ENCODE results near the gene MOB1B. TPM values are rescaled to one million over a fixed set of nuclear protein-coding genes. Genes with fewer than 3 reads are reported as not detected.

Gene MOB1B
- total and polyA plus RNA-seq, 2 of the 13 experiments (the other 11 are each of a cell fraction or from before 2014, with no cell fraction given) = 3.9 to 4.0 TPM

- ChIA-PET CTCF (ENCODE audit: low intra/inter-chr PET ratio, low total read pairs) (no interaction called here), POLR2A (interaction anchor here (0.7 kb wide), 1 partner anchor 14 kb away, joined by 3 read pairs; the partner anchor contains the start of gene MOB1B)
- DNase-seq (ENCODE audit: low spot score) = no peak
- no peaks in the 10 kb centered on the region; a peak in 1 of 5 replicates for H3K27me3 ChIP-seq (ENCODE audit: control insufficient read depth in 1 of 2, insufficient read depth in 2 of 2, low read length in 2 of 2)
- no peaks in the 10 kb centered on the region; the same call in 1 of the 2 replicates for H3K9me3 ChIP-seq (ENCODE audit: low read length)
- ATAC-seq = no peak
- 94% methylated on average over 7 of the region's 8 CpGs for WGBS (ENCODE audit: low lambda C conversion rate)
- H3K79me2 ChIP-seq (ENCODE audit: insufficient read depth, low read length) = peaks cover 16% of the 10 kb centered on the region
- FAIRE-seq = no peak
- TF ChIP-seq SKI (IDR thresholded peaks at IDR 0.05; ENCODE audit: partially characterized antibody) (no peak), ZNF775 (CRISPR knock-in tag; IDR thresholded peaks at IDR 0.05; ENCODE audit: borderline replicate concordance) (no peak), NR2F6 (IDR thresholded peaks at IDR 0.05) (no peak), NR2F6 (CRISPR knock-in tag; IDR thresholded peaks at IDR 0.05) (no peak), ZNF33B (CRISPR knock-in tag; IDR thresholded peaks at IDR 0.05) (no peak), CCDC6 (CRISPR knock-in tag; IDR thresholded peaks at IDR 0.05) (no peak), E2F2 (CRISPR knock-in tag; IDR thresholded peaks at IDR 0.05; ENCODE audit: borderline replicate concordance) (no peak), ZNF547 (CRISPR knock-in tag; IDR thresholded peaks at IDR 0.05) (no peak)
- H2AFZ ChIP-seq (ENCODE audit: low read length) = no peak overlapping the region
- no peak overlapping the region for H3K4me2 ChIP-seq (ENCODE audit: low read depth, low read length)
- H4K20me1 ChIP-seq (ENCODE audit: insufficient read depth, low read length) = 0 out of 2 replicates have a peak, but pooled peaks cover 2% of the 10 kb centered on the region
- intact Hi-C loops (cut with micrococcal nuclease; ENCODE audit: unreplicated experiment) = no loop called here
- H3K4me3 ChIP-seq (replicated peaks in 1 of 3; ENCODE audit: insufficient read depth in 1 of 3, low read depth in 2 of 3, low read length in 3 of 3) = no peak overlapping the region
- H3K9ac ChIP-seq (ENCODE audit: insufficient read depth, low read depth, low read length) = no peak overlapping the region
- H3K4me1 ChIP-seq (ENCODE audit: insufficient read depth, low read length) = peaks cover 23% of the 10 kb centered on the region
- in situ Hi-C loops (cut with HindIII; ENCODE audit: extremely low pct_ligation_motif_present, low pct_unique_long_range_greater_than_20kb) = no loop called here
- BruUV-seq (replicated peaks) = no TSS peak
- no peak overlapping the region for H3K27ac ChIP-seq (ENCODE audit: extremely low read length, insufficient read depth, low read length)
- no peaks in the 10 kb centered on the region for H3K36me3 ChIP-seq (replicated peaks in 1 of 2; ENCODE audit: control insufficient read depth in 1 of 2, insufficient read depth in 2 of 2, low read length in 2 of 2)
Observed at GRCh38 chr4:70915874-70916559, 13.8 kb downstream of the MOB1B start.
